HG02759 (cell line): ENCODE data around the gene CXCL14.
"Not testable (repeated sequence)": the region's sequence is repeated elsewhere in the genome, so short reads cannot be mapped to it uniquely, and the experiment has no call there.

Experiments
- ATAC-seq: cut with Tn5 transposase; IDR thresholded peaks from one replicate; pipeline ENCODE4 v1.9.1; 2021; ENCODE audit warnings: mild to moderate bottlenecking, moderate library complexity; ENCODE audit not compliant: unreplicated experiment

The CXCL14 gene

DNA sequence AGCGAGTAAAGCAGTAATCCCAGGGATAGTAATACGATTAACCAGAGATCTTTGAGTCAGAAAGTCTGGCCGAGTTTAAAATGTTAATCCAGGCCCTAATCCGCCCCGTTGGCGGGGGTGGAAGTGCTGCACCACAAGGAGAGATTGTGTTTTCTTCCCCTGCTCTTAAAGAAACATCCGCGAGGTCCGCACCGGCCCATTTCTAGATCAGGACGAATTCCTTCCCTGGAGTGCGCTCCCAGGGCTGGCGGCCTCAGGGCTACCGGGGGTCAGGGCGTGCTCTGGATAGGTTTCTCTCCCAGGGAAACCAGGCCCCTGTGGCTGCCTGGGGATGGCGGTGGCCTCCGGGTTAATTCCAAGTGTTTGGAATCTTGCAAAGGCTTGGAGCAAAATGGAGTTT, 33.7 kb downstream of the CXCL14 start:
- no peak for ATAC-seq

DNA sequence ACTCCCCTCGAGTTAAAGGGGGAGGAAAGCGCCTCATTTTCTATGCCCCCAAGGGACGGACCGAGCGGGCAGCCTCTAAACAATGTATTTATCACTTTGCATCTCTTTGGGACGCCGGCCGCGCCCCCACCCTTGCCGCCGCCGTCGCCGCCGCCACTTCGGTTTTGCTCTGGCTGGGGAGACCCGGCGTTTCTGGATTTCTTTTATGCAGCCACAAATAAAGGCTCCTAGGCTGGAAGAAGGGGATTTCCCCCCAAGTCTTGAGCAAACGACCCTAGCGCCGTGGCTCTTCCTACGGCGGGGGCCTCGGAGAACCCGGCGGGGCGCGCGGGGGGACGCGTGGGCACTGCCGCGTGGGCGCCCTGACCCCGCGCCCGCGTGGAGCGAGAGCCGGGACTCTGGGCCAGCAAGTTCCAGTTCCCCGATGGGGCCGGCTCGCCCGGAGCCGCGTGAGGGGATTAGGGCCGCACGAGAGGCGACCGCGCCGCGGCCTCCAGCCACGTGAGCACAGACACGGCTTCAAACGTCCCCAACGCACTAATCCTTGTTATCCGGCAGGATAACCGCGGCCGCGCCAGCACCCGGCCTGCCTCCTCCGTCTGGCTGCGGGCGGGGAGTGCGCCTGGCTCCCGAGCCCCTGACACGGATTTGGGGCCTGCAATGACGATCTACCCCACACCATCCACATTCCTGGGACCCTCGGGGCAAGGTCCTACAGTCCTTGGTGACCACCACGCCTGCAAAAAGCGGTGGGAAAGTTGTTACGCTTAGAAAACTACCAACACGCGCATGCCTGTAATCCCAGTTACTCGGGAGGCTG, 35.1 kb downstream of the CXCL14 start:
- no peak for ATAC-seq

GRCh38 chr5:135543001-135543484, 35.7 kb downstream of the CXCL14 start:
- ATAC-seq: no peak

DNA sequence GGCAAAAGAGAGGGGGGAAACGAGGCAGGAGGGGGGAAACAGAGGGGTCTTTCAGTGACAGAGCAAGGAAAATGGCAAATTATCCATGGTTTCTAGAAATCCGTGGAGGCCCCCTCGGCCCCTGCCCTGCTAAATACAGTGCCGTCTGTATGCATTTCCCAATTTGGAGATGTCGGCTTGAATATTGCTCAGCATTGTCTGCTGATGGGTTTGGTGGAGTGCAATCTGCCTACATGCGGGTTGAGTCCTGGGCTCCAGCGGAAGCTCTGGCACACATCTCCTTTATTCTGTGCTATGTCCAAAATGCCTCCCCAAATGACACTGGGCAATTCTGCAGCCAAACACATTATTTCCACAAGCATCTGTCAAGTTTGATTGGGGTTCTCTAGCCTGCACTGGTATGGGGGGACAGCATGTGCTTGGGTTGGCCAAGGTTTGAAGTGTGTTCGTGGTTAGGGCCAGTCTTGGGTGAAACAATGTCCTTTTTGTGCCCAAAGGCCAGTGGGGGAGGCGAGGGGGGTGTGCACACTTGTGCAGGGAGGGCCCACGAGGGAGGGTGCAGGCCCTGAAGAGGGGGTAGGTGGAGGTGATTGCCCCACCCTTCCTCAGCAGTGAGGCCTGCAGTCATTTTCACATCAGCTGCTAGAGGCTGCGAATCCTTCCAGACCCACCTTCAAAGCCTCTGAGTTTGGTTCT, 36.8 kb downstream of the CXCL14 start:
- no peak for ATAC-seq

DNA sequence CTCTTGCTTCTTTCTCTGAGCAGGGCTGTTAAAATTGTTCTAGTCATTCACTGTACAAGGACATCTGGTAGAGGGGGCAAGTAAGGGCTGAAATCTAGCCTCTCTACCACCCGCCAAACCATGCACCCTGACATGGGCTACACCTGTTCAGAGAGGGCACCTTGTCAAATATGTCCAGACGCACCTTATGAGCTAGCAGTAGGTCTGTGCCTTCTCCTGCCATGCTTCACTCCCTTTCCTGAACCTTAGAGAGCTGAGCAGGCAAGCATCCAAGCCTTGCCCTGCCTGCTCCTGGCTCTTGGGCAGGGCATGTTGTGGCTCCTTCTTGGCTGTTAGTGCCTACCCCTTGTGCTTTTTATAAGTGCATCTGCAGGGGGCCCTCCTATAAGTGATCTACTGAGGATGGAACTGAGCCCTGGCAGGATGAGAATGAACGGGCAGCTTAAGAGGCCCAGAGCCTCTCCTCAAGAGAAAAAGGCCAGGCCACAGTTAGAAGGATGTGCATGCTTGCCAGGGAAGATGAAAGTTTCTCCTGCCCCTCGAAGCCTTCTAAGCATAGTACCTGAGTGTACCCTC, 39.3 kb downstream of the CXCL14 start:
- ATAC-seq: no peak

- no peak for ATAC-seq
These were observed 40.5 kb downstream of the CXCL14 start for GRCh38 chr5:135538261-135538660.

DNA sequence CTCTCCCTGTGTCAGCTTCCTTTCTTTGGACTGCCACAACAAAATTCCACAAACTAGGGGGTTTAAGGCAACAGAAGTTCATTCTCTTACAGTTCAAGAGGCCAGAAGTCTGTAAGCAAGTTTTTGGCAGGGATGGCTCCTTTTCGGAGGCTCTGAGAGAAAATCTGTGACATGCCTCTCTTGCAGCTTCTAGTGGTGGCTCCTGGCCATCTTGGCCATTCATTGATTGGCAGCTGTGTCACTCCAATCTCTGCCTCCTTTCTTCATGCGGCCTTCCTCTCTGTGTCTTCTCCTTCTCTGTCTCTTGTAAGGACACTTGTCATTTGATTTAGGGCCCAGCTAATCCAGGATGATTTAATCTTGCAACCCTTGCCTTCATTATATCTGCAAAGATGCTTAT, 41.0 kb downstream of the CXCL14 start:
- no peak for ATAC-seq

GRCh38 chr5:135537271-135537670, 41.5 kb downstream of the CXCL14 start:
- no peak for ATAC-seq

DNA sequence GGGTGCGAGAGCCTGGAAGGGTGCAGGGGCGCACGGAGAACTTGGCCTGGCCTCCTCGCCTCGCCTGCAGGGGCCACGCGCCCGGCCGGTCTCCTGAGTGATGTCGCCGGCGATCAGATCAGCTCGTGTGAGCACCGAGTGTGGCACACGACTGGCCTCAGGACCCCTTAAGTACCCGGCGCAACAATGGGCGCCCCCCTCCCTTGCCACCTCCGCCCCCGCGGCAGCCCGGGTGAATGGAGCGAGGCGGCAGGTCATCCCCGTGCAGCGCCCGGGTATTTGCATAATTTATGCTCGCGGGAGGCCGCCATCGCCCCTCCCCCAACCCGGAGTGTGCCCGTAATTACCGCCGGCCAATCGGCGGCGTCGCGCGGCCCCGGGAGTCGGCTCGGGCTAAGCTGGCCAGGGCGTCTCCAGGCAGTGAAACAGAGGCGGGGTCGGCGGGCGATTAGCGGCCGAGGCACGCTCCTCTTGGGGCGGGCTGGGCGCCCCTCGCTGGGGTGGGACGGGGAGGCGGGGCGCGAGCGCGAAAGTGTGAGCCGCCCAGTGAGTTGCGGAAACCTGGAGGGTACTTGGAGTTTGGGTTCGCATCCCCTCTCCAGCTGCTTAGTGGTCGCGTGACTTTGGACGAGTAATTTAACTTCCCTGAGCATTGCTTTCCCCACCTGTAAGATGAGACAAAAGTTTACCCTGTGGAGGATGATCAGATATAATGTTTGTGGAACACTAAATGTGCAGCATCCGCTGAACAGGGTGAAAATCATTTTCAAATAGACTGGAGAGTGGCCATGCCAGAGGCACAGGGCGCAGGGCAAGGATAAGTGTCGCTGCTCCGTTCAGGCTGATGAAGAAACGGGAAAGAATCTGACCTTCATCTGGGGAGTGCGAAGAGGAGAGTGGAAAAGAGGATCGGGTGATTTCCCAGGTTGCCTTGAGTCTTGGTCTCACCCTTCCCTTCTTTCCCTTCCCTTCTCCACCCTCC, 42.7 kb downstream of the CXCL14 start, which contains the start of gene NEUROG1:
NEUROG1 (minus strand) TSS at position 145 of the 982 bp plus-strand sequence. CDS start 274 bp downstream, outside the sequence.
- no peak for ATAC-seq

DNA sequence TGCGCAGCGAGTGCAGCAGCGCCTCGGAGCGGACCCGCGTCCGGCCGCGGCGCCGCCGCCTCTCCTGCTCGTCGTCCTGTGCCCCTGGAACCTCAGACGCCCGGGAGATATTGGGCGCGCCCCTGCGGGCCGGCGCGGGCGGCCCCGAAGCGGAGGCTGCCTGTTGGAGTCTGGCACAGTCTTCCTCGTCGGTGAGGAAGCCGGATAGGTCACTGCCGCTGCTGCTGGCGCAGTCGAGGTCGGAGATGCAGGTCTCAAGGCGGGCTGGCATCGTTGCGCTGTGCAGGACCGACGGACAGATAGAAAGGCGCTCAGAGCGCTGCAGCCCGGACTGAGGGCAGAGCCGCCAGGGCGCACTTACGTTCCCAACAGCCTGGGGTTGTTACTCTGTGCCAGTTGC, 43.4 kb downstream of the CXCL14 start:
- no peak for ATAC-seq

DNA sequence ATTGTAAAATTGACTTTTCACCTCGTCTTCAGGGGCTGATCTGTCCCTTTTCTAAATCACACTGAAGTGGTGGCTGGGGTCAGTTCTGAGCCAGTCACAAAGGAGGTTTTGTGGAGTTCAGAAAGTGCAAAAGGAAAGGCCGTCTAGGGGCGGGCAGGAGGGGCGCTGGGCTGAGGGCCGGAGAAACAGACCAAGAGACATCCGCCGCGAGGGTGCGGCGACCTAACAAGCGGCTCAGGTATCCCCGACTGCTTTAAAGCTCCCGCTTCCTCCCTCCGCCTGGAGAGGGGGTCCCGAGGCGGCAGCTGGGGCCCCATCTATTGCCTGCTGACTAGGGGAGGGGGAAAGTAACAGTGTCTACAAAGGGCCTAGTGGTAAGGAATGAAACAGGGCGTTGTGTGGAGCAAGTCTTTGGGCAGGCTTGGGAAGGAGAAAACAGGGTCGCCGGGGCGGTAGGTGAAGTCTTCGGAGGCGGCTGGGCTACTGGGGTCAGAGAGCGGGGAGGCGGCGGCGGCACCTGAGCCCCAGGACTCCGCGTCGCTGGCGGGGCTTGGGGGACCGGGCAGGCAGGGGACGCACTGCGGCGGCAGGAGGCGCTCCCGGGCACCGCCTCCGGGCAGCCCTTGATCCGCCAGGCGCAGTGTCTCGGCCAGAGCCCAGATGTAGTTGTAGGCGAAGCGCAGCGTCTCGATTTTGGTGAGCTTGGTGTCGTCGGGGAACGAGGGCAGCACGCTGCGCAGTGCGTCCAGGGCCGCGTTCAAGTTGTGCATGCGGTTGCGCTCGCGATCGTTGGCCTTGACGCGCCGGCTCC, 44.0 kb downstream of the CXCL14 start:
- ATAC-seq: no peak

DNA sequence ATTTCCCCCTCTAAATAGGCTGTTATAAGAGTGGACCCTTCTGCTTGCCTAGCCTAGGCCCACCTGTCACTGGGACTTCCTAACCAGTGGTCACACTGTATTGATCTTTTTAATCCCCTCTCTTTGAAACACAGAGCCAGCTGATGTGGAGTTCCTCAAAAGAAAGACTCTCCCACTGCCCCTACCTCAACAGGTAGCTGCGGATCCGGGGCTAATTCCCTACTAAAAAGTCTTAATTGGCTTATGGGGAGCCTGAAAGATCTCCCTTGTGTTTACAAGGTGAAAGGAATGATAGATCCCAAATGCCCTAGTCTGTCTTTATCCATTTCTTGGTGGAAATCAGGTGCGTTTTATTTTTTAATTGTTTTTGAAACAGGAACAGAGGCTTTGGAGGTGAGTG, 45.0 kb downstream of the CXCL14 start:
- no peak for ATAC-seq

GRCh38 chr5:135533334-135533733, 45.5 kb downstream of the CXCL14 start:
- ATAC-seq: no peak

GRCh38 chr5:135529576-135529975, 49.2 kb downstream of the CXCL14 start:
- not testable (repeated sequence) for ATAC-seq

DNA sequence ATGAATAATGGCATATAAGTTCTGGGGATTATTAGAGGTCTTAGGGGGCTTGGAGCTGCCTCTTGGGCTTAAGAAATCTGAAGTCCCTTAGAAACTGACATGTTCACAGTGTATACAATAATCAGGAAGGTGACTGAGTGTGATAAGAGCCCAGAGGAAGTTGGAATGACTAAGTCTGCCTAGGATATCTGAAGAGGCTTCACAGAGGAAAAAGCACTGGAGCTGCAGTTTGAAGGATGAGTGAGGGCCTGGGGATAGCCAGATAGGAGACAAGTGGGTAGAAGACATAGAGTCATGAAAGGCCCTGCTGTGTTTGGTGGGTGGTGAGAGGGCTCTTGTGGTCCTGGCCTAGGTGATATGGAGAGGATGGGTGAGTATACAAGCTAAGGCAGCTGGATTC, 51.9 kb downstream of the CXCL14 start:
- ATAC-seq: no peak

DNA sequence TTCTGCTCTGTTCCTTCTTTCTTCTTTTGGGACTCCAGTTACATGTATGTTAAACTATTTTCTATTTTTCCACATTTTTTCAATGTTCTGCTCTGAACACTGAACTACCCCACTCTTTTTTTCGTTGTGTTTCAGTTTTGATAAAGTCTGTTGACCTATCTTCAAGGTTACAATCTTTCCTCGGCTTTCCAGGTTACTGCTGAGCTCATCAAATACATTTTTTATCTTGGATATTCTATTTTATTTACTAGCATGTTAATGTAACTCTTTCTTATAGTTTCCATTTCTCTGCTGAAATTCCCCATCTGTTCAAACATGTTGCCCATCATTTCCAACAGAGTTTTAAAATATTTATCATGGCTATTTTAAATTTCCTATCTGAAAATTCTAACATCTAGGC, 56.8 kb downstream of the CXCL14 start:
- ATAC-seq: no peak
